SH-SY5Y (cell line): ENCODE measurements around the gene ITGBL1.

ENCODE experiments used
- GATA2 ChIP-seq: IDR thresholded peaks from 2 replicates; pipeline ENCODE4 v1.6.1; 2011; ENCODE audit warnings: mild to moderate bottlenecking, low read depth, low read length
- GATA3 ChIP-seq: IDR thresholded peaks from 2 replicates; pipeline ENCODE4 v1.6.1; 2011; ENCODE audit warnings: low read depth, mild to moderate bottlenecking, low read length, moderate library complexity

DNA sequence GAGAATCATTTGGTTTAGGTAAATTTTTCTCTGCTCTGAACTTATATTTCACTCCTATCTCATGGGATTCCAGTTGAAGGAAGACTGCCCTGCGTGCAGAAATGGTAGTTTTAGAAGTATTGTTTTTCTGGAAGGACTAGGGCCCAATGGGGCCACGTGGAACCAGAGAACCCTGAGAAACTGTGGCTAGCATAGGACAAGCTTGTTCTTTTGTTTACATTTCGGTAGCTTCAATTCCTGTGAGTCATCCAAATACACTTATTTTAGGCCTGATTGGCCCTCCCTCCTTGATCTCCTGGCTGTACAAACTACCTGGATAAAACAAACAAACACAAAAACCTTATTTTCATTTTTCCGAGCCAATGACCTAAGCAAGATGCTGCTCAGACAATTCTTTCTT is 124.0 kb downstream of the ITGBL1 start:
- TF ChIP-seq GATA2: no peak
- TF ChIP-seq GATA3: no peak
